ENCODE results near the gene ACMSD. TPM values are rescaled to one million over a fixed set of nuclear protein-coding genes. Genes with fewer than 3 reads are reported as not detected.
A peak's percentile ranks its signal among the peaks of the same experiment; 100 is the strongest.

The ACMSD gene
- total and polyA plus RNA-seq, 2 of the 13 experiments (the other 11 are each of a cell fraction or from before 2014, with no cell fraction given) = not detected

DNA sequence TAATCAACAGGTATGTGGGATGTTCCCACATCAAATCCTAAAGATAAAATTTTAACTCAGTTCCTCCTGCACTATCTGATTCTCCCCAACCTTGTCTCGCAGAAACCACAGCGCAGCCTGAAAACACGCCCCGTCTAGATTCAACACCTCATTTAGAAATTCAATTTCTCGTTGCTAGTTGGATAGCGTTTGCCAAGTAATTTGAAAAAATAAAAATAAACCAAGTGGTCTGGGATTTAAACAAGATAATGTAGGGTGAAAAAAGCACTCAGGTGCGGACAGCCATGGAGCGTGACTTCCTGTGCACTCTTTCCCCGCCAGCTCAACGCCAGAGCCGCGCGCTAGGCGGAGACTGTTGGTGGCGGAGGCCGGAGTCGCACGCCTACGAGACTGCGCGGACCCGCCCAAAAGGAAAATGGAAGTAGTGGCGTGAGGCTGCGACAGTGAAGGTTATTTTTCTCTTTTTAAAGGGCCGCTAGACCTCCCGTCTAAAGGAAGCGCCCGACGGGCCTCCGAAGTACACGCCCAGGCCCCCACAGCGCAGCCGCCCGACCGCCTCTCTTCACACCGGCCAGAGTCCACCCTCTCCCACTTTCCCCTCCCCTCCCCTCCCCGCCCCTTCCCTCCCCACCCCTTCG, 79.6 kb downstream of the ACMSD start (continued):
- TF ChIP-seq, protein P1, sequence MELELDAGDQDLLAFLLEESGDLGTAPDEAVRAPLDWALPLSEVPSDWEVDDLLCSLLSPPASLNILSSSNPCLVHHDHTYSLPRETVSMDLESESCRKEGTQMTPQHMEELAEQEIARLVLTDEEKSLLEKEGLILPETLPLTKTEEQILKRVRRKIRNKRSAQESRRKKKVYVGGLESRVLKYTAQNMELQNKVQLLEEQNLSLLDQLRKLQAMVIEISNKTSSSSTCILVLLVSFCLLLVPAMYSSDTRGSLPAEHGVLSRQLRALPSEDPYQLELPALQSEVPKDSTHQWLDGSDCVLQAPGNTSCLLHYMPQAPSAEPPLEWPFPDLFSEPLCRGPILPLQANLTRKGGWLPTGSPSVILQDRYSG (CRISPR knock-in tag; IDR thresholded peaks at IDR 0.05) = no peak; the same call in 1 of the 2 replicates
- TF ChIP-seq ZNF138 (CRISPR knock-in tag; IDR thresholded peaks at IDR 0.05; ENCODE audit: low read depth) = no peak
- TF ChIP-seq AHR (CRISPR knock-in tag; IDR thresholded peaks at IDR 0.05) = peak; percentile 71; the same call in 1 of the 2 replicates
- TF ChIP-seq RXRA (CRISPR knock-in tag; IDR thresholded peaks at IDR 0.05) = no peak
- TF ChIP-seq ZNF775 (CRISPR knock-in tag; IDR thresholded peaks at IDR 0.05; ENCODE audit: borderline replicate concordance) = no peak
- TF ChIP-seq ISX (CRISPR knock-in tag; conservative IDR thresholded peaks at IDR 0.05) = 0 out of 2 replicates have a peak, but pooled peaks have one; percentile 68
- no peak for TF ChIP-seq KLF13 (CRISPR knock-in tag; IDR thresholded peaks at IDR 0.05)
- TF ChIP-seq ZNF136 (CRISPR knock-in tag; IDR thresholded peaks at IDR 0.05; ENCODE audit: low read depth) = no peak
- no peak for TF ChIP-seq PHB2 (IDR thresholded peaks at IDR 0.05; ENCODE audit: partially characterized antibody)
- TF ChIP-seq, protein P2, sequence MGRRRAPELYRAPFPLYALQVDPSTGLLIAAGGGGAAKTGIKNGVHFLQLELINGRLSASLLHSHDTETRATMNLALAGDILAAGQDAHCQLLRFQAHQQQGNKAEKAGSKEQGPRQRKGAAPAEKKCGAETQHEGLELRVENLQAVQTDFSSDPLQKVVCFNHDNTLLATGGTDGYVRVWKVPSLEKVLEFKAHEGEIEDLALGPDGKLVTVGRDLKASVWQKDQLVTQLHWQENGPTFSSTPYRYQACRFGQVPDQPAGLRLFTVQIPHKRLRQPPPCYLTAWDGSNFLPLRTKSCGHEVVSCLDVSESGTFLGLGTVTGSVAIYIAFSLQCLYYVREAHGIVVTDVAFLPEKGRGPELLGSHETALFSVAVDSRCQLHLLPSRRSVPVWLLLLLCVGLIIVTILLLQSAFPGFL (CRISPR knock-in tag; IDR thresholded peaks at IDR 0.05) = no peak
- no peak for TF ChIP-seq ZNF234 (CRISPR knock-in tag; conservative IDR thresholded peaks at IDR 0.05)
- TF ChIP-seq, protein P3, sequence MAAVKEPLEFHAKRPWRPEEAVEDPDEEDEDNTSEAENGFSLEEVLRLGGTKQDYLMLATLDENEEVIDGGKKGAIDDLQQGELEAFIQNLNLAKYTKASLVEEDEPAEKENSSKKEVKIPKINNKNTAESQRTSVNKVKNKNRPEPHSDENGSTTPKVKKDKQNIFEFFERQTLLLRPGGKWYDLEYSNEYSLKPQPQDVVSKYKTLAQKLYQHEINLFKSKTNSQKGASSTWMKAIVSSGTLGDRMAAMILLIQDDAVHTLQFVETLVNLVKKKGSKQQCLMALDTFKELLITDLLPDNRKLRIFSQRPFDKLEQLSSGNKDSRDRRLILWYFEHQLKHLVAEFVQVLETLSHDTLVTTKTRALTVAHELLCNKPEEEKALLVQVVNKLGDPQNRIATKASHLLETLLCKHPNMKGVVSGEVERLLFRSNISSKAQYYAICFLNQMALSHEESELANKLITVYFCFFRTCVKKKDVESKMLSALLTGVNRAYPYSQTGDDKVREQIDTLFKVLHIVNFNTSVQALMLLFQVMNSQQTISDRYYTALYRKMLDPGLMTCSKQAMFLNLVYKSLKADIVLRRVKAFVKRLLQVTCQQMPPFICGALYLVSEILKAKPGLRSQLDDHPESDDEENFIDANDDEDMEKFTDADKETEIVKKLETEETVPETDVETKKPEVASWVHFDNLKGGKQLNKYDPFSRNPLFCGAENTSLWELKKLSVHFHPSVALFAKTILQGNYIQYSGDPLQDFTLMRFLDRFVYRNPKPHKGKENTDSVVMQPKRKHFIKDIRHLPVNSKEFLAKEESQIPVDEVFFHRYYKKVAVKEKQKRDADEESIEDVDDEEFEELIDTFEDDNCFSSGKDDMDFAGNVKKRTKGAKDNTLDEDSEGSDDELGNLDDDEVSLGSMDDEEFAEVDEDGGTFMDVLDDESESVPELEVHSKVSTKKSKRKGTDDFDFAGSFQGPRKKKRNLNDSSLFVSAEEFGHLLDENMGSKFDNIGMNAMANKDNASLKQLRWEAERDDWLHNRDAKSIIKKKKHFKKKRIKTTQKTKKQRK (IDR thresholded peaks at IDR 0.05; ENCODE audit: low read length) = no peak
- TF ChIP-seq ELF4 (CRISPR knock-in tag; IDR thresholded peaks at IDR 0.05; ENCODE audit: borderline replicate concordance) = peak; percentile 62; the same call in 1 of the 2 replicates
- no peak for TF ChIP-seq ZNF3 (CRISPR knock-in tag; IDR thresholded peaks at IDR 0.05)
- no peak for TF ChIP-seq HHEX (CRISPR knock-in tag; IDR thresholded peaks at IDR 0.05)
